ENCODE data around the gene RPL12. TPM values are rescaled to one million over a fixed set of nuclear protein-coding genes. Genes with fewer than 3 reads are reported as not detected.

The RPL12 gene
- total RNA-seq, 1 donor from 2014 or later, result 1,108 TPM

GRCh38 chr9:127492616-127493015 is 41.4 kb upstream of the RPL12 start:
- Mint-ChIP-seq H3K4me3 (ENCODE audit: unreplicated experiment) (no peak overlapping the region), H3K27ac (ENCODE audit: unreplicated experiment) (no peak overlapping the region), H3K4me1 (ENCODE audit: unreplicated experiment) (peaks cover 26% of the 10 kb centered on the region), H3K36me3 (ENCODE audit: unreplicated experiment) (peaks cover 15% of the 10 kb centered on the region), H3K27me3 (ENCODE audit: unreplicated experiment) (no peaks in the 10 kb centered on the region), H3K9me3 (ENCODE audit: unreplicated experiment) (no peaks in the 10 kb centered on the region)
- TF ChIP-seq CTCF (IDR thresholded peaks at IDR 0.05), result no peak
- no peak for DNase-seq (ENCODE audit: extremely low spot score, unreplicated experiment)

- H3K27ac Mint-ChIP-seq (ENCODE audit: unreplicated experiment), result no peak overlapping the region
- H3K9me3 Mint-ChIP-seq (ENCODE audit: unreplicated experiment), result no peaks in the 10 kb centered on the region
- TF ChIP-seq CTCF (IDR thresholded peaks at IDR 0.05), result no peak
- no peaks in the 10 kb centered on the region for H3K27me3 Mint-ChIP-seq (ENCODE audit: unreplicated experiment)
- H3K36me3 Mint-ChIP-seq (ENCODE audit: unreplicated experiment), result peaks cover 16% of the 10 kb centered on the region
- peaks cover 25% of the 10 kb centered on the region for H3K4me1 Mint-ChIP-seq (ENCODE audit: unreplicated experiment)
- H3K4me3 Mint-ChIP-seq (ENCODE audit: unreplicated experiment), result no peak overlapping the region
- DNase-seq (ENCODE audit: extremely low spot score, unreplicated experiment), result no peak
Observed at GRCh38 chr9:127491516-127491915, 40.3 kb upstream of the RPL12 start.

- no peak overlapping the region for H3K4me3 Mint-ChIP-seq (ENCODE audit: unreplicated experiment)
- no peaks in the 10 kb centered on the region for H3K9me3 Mint-ChIP-seq (ENCODE audit: unreplicated experiment)
- peaks cover 14% of the 10 kb centered on the region for H3K36me3 Mint-ChIP-seq (ENCODE audit: unreplicated experiment)
- H3K27me3 Mint-ChIP-seq (ENCODE audit: unreplicated experiment), result no peaks in the 10 kb centered on the region
- TF ChIP-seq CTCF (IDR thresholded peaks at IDR 0.05), result no peak
- no peak overlapping the region for H3K27ac Mint-ChIP-seq (ENCODE audit: unreplicated experiment)
- peaks cover 18% of the 10 kb centered on the region for H3K4me1 Mint-ChIP-seq (ENCODE audit: unreplicated experiment)
- no peak for DNase-seq (ENCODE audit: extremely low spot score, unreplicated experiment)
Observed at GRCh38 chr9:127490535-127491230, 39.5 kb upstream of the RPL12 start.

- H3K27ac Mint-ChIP-seq (ENCODE audit: unreplicated experiment), result no peak overlapping the region
- DNase-seq (ENCODE audit: extremely low spot score, unreplicated experiment), result no peak
- TF ChIP-seq CTCF (IDR thresholded peaks at IDR 0.05), result peak; percentile 19
- H3K27me3 Mint-ChIP-seq (ENCODE audit: unreplicated experiment), result no peaks in the 10 kb centered on the region
- H3K4me1 Mint-ChIP-seq (ENCODE audit: unreplicated experiment), result peaks cover 11% of the 10 kb centered on the region
- H3K9me3 Mint-ChIP-seq (ENCODE audit: unreplicated experiment), result no peaks in the 10 kb centered on the region
- peaks cover 14% of the 10 kb centered on the region for H3K36me3 Mint-ChIP-seq (ENCODE audit: unreplicated experiment)
- no peak overlapping the region for H3K4me3 Mint-ChIP-seq (ENCODE audit: unreplicated experiment)
Observed at GRCh38 chr9:127489471-127490115, 38.4 kb upstream of the RPL12 start.

GRCh38 chr9:127488946-127489345 is 37.7 kb upstream of the RPL12 start:
- peaks cover 19% of the 10 kb centered on the region for H3K36me3 Mint-ChIP-seq (ENCODE audit: unreplicated experiment)
- no peak overlapping the region for H3K27ac Mint-ChIP-seq (ENCODE audit: unreplicated experiment)
- peaks cover 11% of the 10 kb centered on the region for H3K4me1 Mint-ChIP-seq (ENCODE audit: unreplicated experiment)
- no peak overlapping the region for H3K4me3 Mint-ChIP-seq (ENCODE audit: unreplicated experiment)
- DNase-seq (ENCODE audit: extremely low spot score, unreplicated experiment), result no peak
- no peaks in the 10 kb centered on the region for H3K27me3 Mint-ChIP-seq (ENCODE audit: unreplicated experiment)
- no peak for TF ChIP-seq CTCF (IDR thresholded peaks at IDR 0.05)
- H3K9me3 Mint-ChIP-seq (ENCODE audit: unreplicated experiment), result no peaks in the 10 kb centered on the region
